Measurements from ENCODE around the gene CLDN6.
"Not testable (repeated sequence)": the region's sequence is repeated elsewhere in the genome, so short reads cannot be mapped to it uniquely, and the experiment has no call there.

CLDN6 gene

GRCh38 chr16:3017794-3018506, at the start of gene CLDN6:
CLDN6 (minus strand) TSS chr16:3018183; CDS start chr16:3016021, 2,162 bp downstream.
- DNase-seq (ENCODE audit: low read depth), result no peak

GRCh38 chr16:3066440-3066748, 48.4 kb upstream of the CLDN6 start:
- DNase-seq (ENCODE audit: low read depth), result no peak

GRCh38 chr16:3065742-3066439, 47.9 kb upstream of the CLDN6 start:
- no peak for DNase-seq (ENCODE audit: low read depth)

- DNase-seq (ENCODE audit: low read depth), result no peak
Measured at GRCh38 chr16:3065069-3065741, 47.2 kb upstream of the CLDN6 start, which contains the start of gene IL32. IL32 (plus strand) TSS chr16:3065640; CDS start chr16:3065812, 172 bp downstream.

- DNase-seq (ENCODE audit: low read depth), result no peak
Measured at GRCh38 chr16:3063625-3064386, 45.8 kb upstream of the CLDN6 start.

- no peak for DNase-seq (ENCODE audit: low read depth)
Measured at GRCh38 chr16:3062553-3062952, 44.6 kb upstream of the CLDN6 start.

- DNase-seq (ENCODE audit: low read depth), result no peak
Measured at GRCh38 chr16:3060339-3061127, 42.5 kb upstream of the CLDN6 start.

GRCh38 chr16:3059723-3060242, 41.8 kb upstream of the CLDN6 start:
- DNase-seq (ENCODE audit: low read depth), result no peak

- DNase-seq (ENCODE audit: low read depth), result peak; percentile 81
Measured at GRCh38 chr16:3059041-3059722, 41.2 kb upstream of the CLDN6 start.

GRCh38 chr16:3058139-3059030, 40.4 kb upstream of the CLDN6 start:
- DNase-seq (ENCODE audit: low read depth), result no peak

- DNase-seq (ENCODE audit: low read depth), result no peak
Measured at GRCh38 chr16:3057181-3058138, 39.5 kb upstream of the CLDN6 start.

- no peak for DNase-seq (ENCODE audit: low read depth)
Measured at GRCh38 chr16:3056336-3057180, 38.6 kb upstream of the CLDN6 start.

- not testable (repeated sequence) for DNase-seq (ENCODE audit: low read depth)
Measured at GRCh38 chr16:3055734-3056115, 37.7 kb upstream of the CLDN6 start.

GRCh38 chr16:3054965-3055733, 37.2 kb upstream of the CLDN6 start:
- DNase-seq (ENCODE audit: low read depth), result no peak

- DNase-seq (ENCODE audit: low read depth), result not testable (repeated sequence)
Measured at GRCh38 chr16:3053330-3053710, 35.3 kb upstream of the CLDN6 start.

- not testable (repeated sequence) for DNase-seq (ENCODE audit: low read depth)
Measured at GRCh38 chr16:3052571-3053329, 34.8 kb upstream of the CLDN6 start.
